ENCODE data around the gene ADGRD1.

- TF ChIP-seq CTCF (IDR thresholded peaks at IDR 0.05; ENCODE audit: low read length) (no peak), EZH2 (IDR thresholded peaks at IDR 0.05; ENCODE audit: borderline replicate concordance, low read length) (no peak)
Measured at GRCh38 chr12:131131077-131131807, 177.5 kb downstream of the ADGRD1 start.

Measured in OCI-LY1 (cell line).